Tibial nerve (tissue), 4 donors: Measurements from ENCODE around the gene NOCT. TPM values are rescaled to one million over a fixed set of nuclear protein-coding genes. Genes with fewer than 3 reads are reported as not detected.
A peak's percentile ranks its signal among the peaks of the same experiment; 100 is the strongest.

ENCODE experiments used
- DNase-seq, 2 donors: peaks; one replicate each; pipeline ENCODE4 v3.0.0-alpha.2; 2019; ENCODE audit warnings: low spot score in 2 of 2
- H3K27ac ChIP-seq, 4 donors: fragments of 200-600 bp; sonication (generic) in 3 of 4; one replicate each; pipeline ENCODE4 v1.5.1; 2017 to 2019; ENCODE audit warnings: mild to moderate bottlenecking in 1 of 4
- H3K27me3 ChIP-seq, 2 donors: fragments of 200-600 bp; sonication (generic) in 1 of 2; one replicate each; pipeline versions ENCODE4 v1.5.1 to v1.6.0; 2017 to 2019
- H3K36me3 ChIP-seq, 3 donors: fragments of 200-600 bp; sonication (generic); one replicate each; pipeline ENCODE4 v1.5.1; 2018 to 2019
- H3K4me1 ChIP-seq, 4 donors: fragments of 200-600 bp; sonication (generic) in 3 of 4; one replicate each; pipeline ENCODE4 v1.5.1; 2017 to 2019
- H3K4me3 ChIP-seq, 4 donors: fragments of 200-600 bp; sonication (generic) in 3 of 4; one replicate each; pipeline ENCODE4 v1.5.1; 2017 to 2019; ENCODE audit warnings: mild to moderate bottlenecking in 1 of 4, moderate library complexity in 1 of 4
- H3K9me3 ChIP-seq, 4 donors: fragments of 200-600 bp; sonication (generic) in 3 of 4; one replicate each; pipeline ENCODE4 v1.5.1; 2017 to 2019
- CTCF ChIP-seq, 5 experiments: fragments of 200-600 bp in 3 of 5; fragments of 450-650 bp in 2 of 5; sonication (generic) in 3 of 5; IDR thresholded peaks; one replicate each; pipeline ENCODE4 v1.5.1; 2016 to 2019; ENCODE audit warnings: antibody characterized with exemption in 5 of 5, mild to moderate bottlenecking in 3 of 5, moderate library complexity in 2 of 5
- EP300 ChIP-seq, 2 donors: sonication (generic); formaldehyde crosslinking; IDR thresholded peaks; one replicate each; pipeline ENCODE4 v1.6.1; 2017; ENCODE audit warnings: antibody characterized with exemption in 2 of 2, mild to moderate bottlenecking in 1 of 2
- POLR2A ChIP-seq, 2 donors: fragments of 450-650 bp; IDR thresholded peaks; one replicate each; pipeline ENCODE4 v1.6.1; 2017; ENCODE audit warnings: antibody characterized with exemption in 2 of 2, mild to moderate bottlenecking in 2 of 2, moderate library complexity in 2 of 2
- WGBS, 2 donors: methylation state at CpG; one replicate each; pipeline ENCODE4 v1.1.5; 2018; 5-methylcytosine and 5-hydroxymethylcytosine counted together
- total RNA-seq, 4 donors: library from RNA; depleted of rRNA; stranded (reverse); fragments of >200 nt; gene quantifications; one replicate each; pipeline ENCODE4 v1.1.0, GENCODE V29; 2016

NOCT gene
- 1 to 10 TPM; 1.4 to 5.4 (median 3.4) TPM for total RNA-seq

GRCh38 chr4:139015269-139015947 lies at the start of gene NOCT:
Gene NOCT, plus strand, starts transcription at chr4:139015781. Its CDS starts 201 bp downstream, at chr4:139015982.
- Histone ChIP-seq H3K36me3 (no peaks in the 10 kb centered on the region), H3K4me3 (peak within 1 kb of the TSS; percentile 61 to 82 (median 72)), H3K27me3 (no peaks in the 10 kb centered on the region), H3K4me1 (peaks cover 0 to 31% (median 12%) of the 10 kb centered on the region in 4 donors), H3K9me3 (no peaks in the 10 kb centered on the region), H3K27ac (peak within 1 kb of the TSS; percentile 81 to 87 (median 82))
- 0 to 1% methylated on average over 35 to 37 of the region's 62 CpGs for WGBS, 2 donors
- TF ChIP-seq POLR2A (IDR thresholded peaks at IDR 0.05) = peak; percentile 82 to 84
- TF ChIP-seq EP300 (IDR thresholded peaks at IDR 0.05) = peak; percentile 57 to 85
- peak in 4 of 5 experiments; percentile 13 to 70 (median 40) for TF ChIP-seq CTCF (IDR thresholded peaks at IDR 0.05)
- peak; percentile 60 to 71 for DNase-seq

- DNase-seq = no peak
- H3K4me1 ChIP-seq = no peaks in the 10 kb centered on the region
- no peaks in the 10 kb centered on the region for H3K9me3 ChIP-seq
- no peaks in the 10 kb centered on the region for H3K36me3 ChIP-seq
- H3K27ac ChIP-seq = no peak overlapping the region
- TF ChIP-seq EP300 (IDR thresholded peaks at IDR 0.05) (no peak), CTCF (IDR thresholded peaks at IDR 0.05) (no peak), POLR2A (IDR thresholded peaks at IDR 0.05) (no peak)
- H3K4me3 ChIP-seq = no peak overlapping the region
- WGBS, 2 donors = 41 to 49% methylated on average over 3 of the region's 3 CpGs
- no peaks in the 10 kb centered on the region for H3K27me3 ChIP-seq
Measured at GRCh38 chr4:138967313-138967712, 48.3 kb upstream of the NOCT start.

- TF ChIP-seq POLR2A (IDR thresholded peaks at IDR 0.05) (no peak), EP300 (IDR thresholded peaks at IDR 0.05) (no peak), CTCF (IDR thresholded peaks at IDR 0.05) (no peak)
- no peak overlapping the region for H3K4me3 ChIP-seq
- WGBS, 2 donors = 66 to 72% methylated on average over 9 of the region's 9 CpGs
- no peaks in the 10 kb centered on the region for H3K27me3 ChIP-seq
- DNase-seq = no peak
- no peaks in the 10 kb centered on the region for H3K36me3 ChIP-seq
- H3K9me3 ChIP-seq = no peaks in the 10 kb centered on the region
- no peak overlapping the region for H3K27ac ChIP-seq
- H3K4me1 ChIP-seq = no peaks in the 10 kb centered on the region
Measured at GRCh38 chr4:138972956-138973801, 42.4 kb upstream of the NOCT start.

GRCh38 chr4:138975225-138975624 lies 40.4 kb upstream of the NOCT start:
- Histone ChIP-seq H3K27me3 (no peaks in the 10 kb centered on the region), H3K9me3 (no peaks in the 10 kb centered on the region), H3K36me3 (no peaks in the 10 kb centered on the region), H3K4me3 (no peak overlapping the region), H3K27ac (no peak overlapping the region), H3K4me1 (no peaks in the 10 kb centered on the region)
- WGBS, 2 donors = 81 to 90% methylated on average over 4 of the region's 4 CpGs
- TF ChIP-seq EP300 (IDR thresholded peaks at IDR 0.05) (no peak), CTCF (IDR thresholded peaks at IDR 0.05) (no peak), POLR2A (IDR thresholded peaks at IDR 0.05) (no peak)
- no peak for DNase-seq

GRCh38 chr4:138976526-138976925 lies 39.1 kb upstream of the NOCT start:
- Histone ChIP-seq H3K4me3 (no peak overlapping the region), H3K27ac (no peak overlapping the region), H3K36me3 (no peaks in the 10 kb centered on the region), H3K4me1 (peaks cover 0 to 6% (median 2%) of the 10 kb centered on the region in 4 donors), H3K27me3 (no peaks in the 10 kb centered on the region), H3K9me3 (no peaks in the 10 kb centered on the region)
- no peak for TF ChIP-seq EP300 (IDR thresholded peaks at IDR 0.05)
- no peak for TF ChIP-seq CTCF (IDR thresholded peaks at IDR 0.05)
- no peak for TF ChIP-seq POLR2A (IDR thresholded peaks at IDR 0.05)
- DNase-seq = no peak
